Psoas muscle (tissue), 8 donors: ENCODE measurements around the gene SF3B4. TPM values are rescaled to one million over a fixed set of nuclear protein-coding genes. Genes with fewer than 3 reads are reported as not detected.
A peak's percentile ranks its signal among the peaks of the same experiment; 100 is the strongest.

Experiments
- ATAC-seq, 4 donors: fragments of 200-7000 bp; cut with Tn5 transposase; one replicate each; pipeline ENCODE4 v1.9.1; 2020; ENCODE audit warnings: moderate library complexity in 3 of 4, mild to moderate bottlenecking in 2 of 4
- DNase-seq, 2 donors: peaks; one replicate each; pipeline ENCODE4 v3.0.0-alpha.2; 2020
- H3K27ac ChIP-seq: fragments of 200-600 bp; one replicate; pipeline ENCODE4 v1.8.0; 2022
- H3K27me3 ChIP-seq, 3 donors: fragments of 200-600 bp in 1 of 3; one replicate each; pipeline versions ENCODE4 v1.6.1 to v1.8.0; 2013 to 2022; ENCODE audit warnings: low read length in 2 of 3, mild to moderate bottlenecking in 2 of 3, moderate library complexity in 1 of 3; ENCODE audit not compliant: insufficient read depth in 3 of 3
- H3K36me3 ChIP-seq, 2 donors: fragments of 200-600 bp in 1 of 2; one replicate each; pipeline versions ENCODE4 v1.6.1 to v1.8.0; 2013 to 2022; ENCODE audit warnings: low read depth in 1 of 2, mild to moderate bottlenecking in 1 of 2, moderate library complexity in 1 of 2; ENCODE audit not compliant: insufficient read depth in 1 of 2
- H3K4me1 ChIP-seq: fragments of 200-600 bp; one replicate; pipeline ENCODE4 v1.8.0; 2022
- H3K4me3 ChIP-seq: fragments of 200-600 bp; one replicate; pipeline ENCODE4 v1.8.0; 2022; ENCODE audit warnings: mild to moderate bottlenecking
- H3K9me3 ChIP-seq: fragments of 200-600 bp; one replicate; pipeline ENCODE4 v1.8.0; 2022
- CTCF ChIP-seq: fragments of 200-600 bp; IDR thresholded peaks from one replicate; pipeline ENCODE4 v1.8.0; 2022; ENCODE audit warnings: antibody characterized with exemption
- WGBS, 3 donors: extraction: QIAGEN DNeasy Blood & Tissue Kit; methylation state at CpG; one replicate each; pipeline versions ENCODE4 v1.1.6 to v1.1.7; 2013; 5-methylcytosine and 5-hydroxymethylcytosine counted together
- intact Hi-C, 2 donors: fragments of 100-400 bp; cut with DNase I; formaldehyde crosslinking; loops; one replicate each; pipeline versions ENCODE4 v1.11.0 to v1.14.2; 2022
- polyA plus RNA-seq, 3 donors: library from polyadenylated mRNA; stranded (reverse); fragments of 200-250 nt; gene quantifications; one replicate each; pipeline ENCODE4 v1.2.3, GENCODE V29; 2013
- total RNA-seq, 4 donors: library from RNA; stranded (reverse); fragmentation: NEBNext Ultra II Directional in 2 of 4; extraction: Animal tissue kit (Norgen Biotek cat#: 25700) in 2 of 4; gene quantifications; one replicate each; pipeline versions ENCODE4 v1.2.1 to v1.2.4, GENCODE V29; 2021 to 2023
- donor health status: healthy with polysubstance abuse.
- donor health status: DM: no; HTN: no; CAD: no; lungs with moderate emphysema.
- donor health status: Bipolar disorder and iron deficiency.
- donor health status: healthy.
- donor health status: DM: yes; HTN: yes; CAD: no.
- donor health status: DM: no; HTN: no; CAD: no.
- donor health status: DM: no; HTN: no; CAD: no.
- donor health status: DM: yes; HTN: yes; CAD: no.

SF3B4 gene
- total and polyA plus RNA-seq, 7 donors, result 13.0 to 28.9 (median 20.6) TPM

- no peak for ATAC-seq
- Histone ChIP-seq H3K9me3 (no peaks in the 10 kb centered on the region), H3K27me3 (peaks cover 0 to 7% (median 0%) of the 10 kb centered on the region in 3 donors), H3K4me1 (no peaks in the 10 kb centered on the region), H3K27ac (no peak overlapping the region), H3K4me3 (no peak overlapping the region), H3K36me3 (no peaks in the 10 kb centered on the region)
- intact Hi-C loops, result no loop called here
- 86 to 97% (median 91%) methylated on average over 1 of the region's 1 CpG for WGBS, 3 donors
- no peak for TF ChIP-seq CTCF
- no peak for DNase-seq
Measured at GRCh38 chr1:149914545-149914944, 13.1 kb downstream of the SF3B4 start.

GRCh38 chr1:149906570-149907075 lies 21.0 kb downstream of the SF3B4 start:
- ATAC-seq, result no peak
- no peak for DNase-seq
- intact Hi-C loops, result no loop called here
- no peak for TF ChIP-seq CTCF
- no peaks in the 10 kb centered on the region for H3K36me3 ChIP-seq
- H3K4me1 ChIP-seq, result no peaks in the 10 kb centered on the region
- no peaks in the 10 kb centered on the region for H3K27me3 ChIP-seq
- H3K9me3 ChIP-seq, result no peaks in the 10 kb centered on the region
- no peak overlapping the region for H3K27ac ChIP-seq
- 84 to 88% (median 84%) methylated on average over 10 of the region's 10 CpGs for WGBS, 3 donors
- no peak overlapping the region for H3K4me3 ChIP-seq

- Histone ChIP-seq H3K36me3 (no peaks in the 10 kb centered on the region), H3K27me3 (no peaks in the 10 kb centered on the region), H3K27ac (no peak overlapping the region), H3K9me3 (no peaks in the 10 kb centered on the region), H3K4me1 (peaks cover 5% of the 10 kb centered on the region), H3K4me3 (no peak overlapping the region)
- TF ChIP-seq CTCF, result no peak
- DNase-seq, result no peak
- intact Hi-C loops, result no loop called here
- WGBS, 3 donors, result 81 to 86% (median 81%) methylated on average over 4 to 5 of the region's 5 CpGs
- ATAC-seq, result no peak
Measured at GRCh38 chr1:149903836-149904491, 23.6 kb downstream of the SF3B4 start.

GRCh38 chr1:149899460-149900284 lies 27.9 kb downstream of the SF3B4 start, which contains the start of gene BOLA1:
Gene BOLA1, plus strand, starts transcription at chr1:149899568. Its CDS starts 492 bp downstream, at chr1:149900060.
- peaks cover 5% of the 10 kb centered on the region for H3K4me1 ChIP-seq
- 3% methylated on average over 62 to 65 of the region's 65 CpGs for WGBS, 3 donors
- intact Hi-C loops, result no loop called here
- no peak for TF ChIP-seq CTCF
- peak within 1 kb of the TSS; percentile 89 for H3K27ac ChIP-seq
- H3K36me3 ChIP-seq, result no peaks in the 10 kb centered on the region
- DNase-seq (peak; percentile 94 to 96), ATAC-seq (peak; percentile 97 to 100 (median 99))
- H3K4me3 ChIP-seq, result peak within 1 kb of the TSS; percentile 83
- no peaks in the 10 kb centered on the region for H3K9me3 ChIP-seq
- H3K27me3 ChIP-seq, result no peaks in the 10 kb centered on the region
